HG02623 (cell line): ENCODE measurements around the gene GJC3.
"Not testable (repeated sequence)": the region's sequence is repeated elsewhere in the genome, so short reads cannot be mapped to it uniquely, and the experiment has no call there.

Experiments used
- ATAC-seq: cut with Tn5 transposase; IDR thresholded peaks from one replicate; pipeline ENCODE4 v1.9.1; 2021; ENCODE audit warnings: moderate library complexity; ENCODE audit not compliant: unreplicated experiment

The GJC3 gene

GRCh38 chr7:99928994-99929729, at the start of gene GJC3:
TSS of gene GJC3 (minus strand) at chr7:99929620. CDS start at chr7:99929620, 0 bp downstream.
- ATAC-seq, result no peak

- ATAC-seq, result no peak
Observed at GRCh38 chr7:99976626-99977025, 47.2 kb upstream of the GJC3 start.

- no peak for ATAC-seq
Observed at GRCh38 chr7:99975782-99976521, 46.5 kb upstream of the GJC3 start, which contains the start of gene AZGP1. TSS of gene AZGP1 (minus strand) at chr7:99976031. CDS start at chr7:99976020, 11 bp downstream.

GRCh38 chr7:99974681-99975080, 45.3 kb upstream of the GJC3 start:
- ATAC-seq, result no peak

GRCh38 chr7:99973817-99974216, 44.4 kb upstream of the GJC3 start:
- not testable (repeated sequence) for ATAC-seq

GRCh38 chr7:99971242-99971641, 41.8 kb upstream of the GJC3 start:
- no peak for ATAC-seq

GRCh38 chr7:99969813-99970212, 40.4 kb upstream of the GJC3 start:
- not testable (repeated sequence) for ATAC-seq

- no peak for ATAC-seq
Observed at GRCh38 chr7:99969298-99969697, 39.9 kb upstream of the GJC3 start.

GRCh38 chr7:99958564-99959227, 29.3 kb upstream of the GJC3 start:
- ATAC-seq, result no peak

- ATAC-seq, result no peak
Observed at GRCh38 chr7:99955247-99955646, 25.8 kb upstream of the GJC3 start.

- ATAC-seq, result not testable (repeated sequence)
Observed at GRCh38 chr7:99954643-99955042, 25.2 kb upstream of the GJC3 start.

GRCh38 chr7:99953649-99954048, 24.2 kb upstream of the GJC3 start:
- no peak for ATAC-seq

- not testable (repeated sequence) for ATAC-seq
Observed at GRCh38 chr7:99952649-99953048, 23.2 kb upstream of the GJC3 start.

GRCh38 chr7:99950819-99951218, 21.4 kb upstream of the GJC3 start:
- not testable (repeated sequence) for ATAC-seq

- no peak for ATAC-seq
Observed at GRCh38 chr7:99949645-99950228, 20.3 kb upstream of the GJC3 start.

- no peak for ATAC-seq
Observed at GRCh38 chr7:99947608-99948007, 18.2 kb upstream of the GJC3 start.

- ATAC-seq, result no peak
Observed at GRCh38 chr7:99944497-99945070, 15.2 kb upstream of the GJC3 start.

- ATAC-seq, result no peak
Observed at GRCh38 chr7:99943641-99944496, 14.4 kb upstream of the GJC3 start.

- ATAC-seq, result no peak
Observed at GRCh38 chr7:99938296-99938695, 8.9 kb upstream of the GJC3 start.

GRCh38 chr7:99935009-99935408, 5.6 kb upstream of the GJC3 start:
- not testable (repeated sequence) for ATAC-seq
